Fibroblast of upper back skin (primary cell): ENCODE results near the gene ASPN.

Experiments used
- DNase-seq: peaks from one replicate; pipeline ENCODE4 v3.0.0-alpha.2; 2013

ASPN gene

GRCh38 chr9:92406477-92406876, 75.8 kb downstream of the ASPN start:
- peak; percentile 52 for DNase-seq
